SK-N-SH (cell line): Measurements from ENCODE around the gene AFAP1L2. TPM values are rescaled to one million over a fixed set of nuclear protein-coding genes. Genes with fewer than 3 reads are reported as not detected.

Experiments
- CTCF ChIA-PET: fragments of 300-600, 350-600 bp; formaldehyde crosslinking; extraction: SDS; loops from one replicate; lab custom pipeline; 2021; lab: Yijun Ruan, JAX
- POLR2A ChIA-PET: fragments of 350-600 bp; sonication (Branson Sonifier 250); formaldehyde crosslinking; extraction: SDS; loops from one replicate; lab custom pipeline; 2020; ENCODE audit warnings: antibody characterized with exemption, inconsistent platforms; lab: Yijun Ruan, JAX
- DNase-seq: peaks from one replicate; pipeline ENCODE4 v3.0.0; 2012
- H2AFZ ChIP-seq: fragments of 200-600 bp; sonication (generic); 2 replicates; pipeline ENCODE4 v1.8.1; 2016; ENCODE audit warnings: antibody characterized with exemption, mild to moderate bottlenecking, low read depth
- H3F3A ChIP-seq: fragments of 200-600 bp; sonication (generic); replicated peaks from 2 replicates; pipeline ENCODE3; 2016; ENCODE audit warnings: antibody characterized with exemption, mild to moderate bottlenecking; ENCODE audit not compliant: insufficient read depth
- H3K27ac ChIP-seq, 2 experiments: fragments of 200-500 bp in 1 of 2; fragments of 200-600 bp in 1 of 2; sonication (Bioruptor generic) in 1 of 2; sonication (generic), shearing (Covaris generic) in 1 of 2; 2 replicates each; pipeline versions ENCODE4 v1.5.1 to v1.6.1; 2014 to 2016; ENCODE audit warnings: low read depth in 2 of 2, inconsistent platforms in 1 of 2, low read length in 1 of 2, mild to moderate bottlenecking in 1 of 2, mixed read lengths in 1 of 2
- H3K27me3 ChIP-seq: fragments of 200-600 bp; sonication (generic), shearing (Covaris generic); 2 replicates; pipeline ENCODE4 v1.6.1; 2016; ENCODE audit warnings: mixed run types; ENCODE audit not compliant: insufficient read depth
- H3K36me3 ChIP-seq, 2 experiments: fragments of 200-500 bp in 1 of 2; fragments of 200-600 bp in 1 of 2; sonication (Bioruptor generic) in 1 of 2; sonication (generic) in 1 of 2; replicated peaks in 1 of 2; 2 replicates each; pipeline versions ENCODE3 to v1.5.1; 2014 to 2016; ENCODE audit warnings: low read length in 1 of 2, mild to moderate bottlenecking in 1 of 2; ENCODE audit not compliant: insufficient read depth in 2 of 2, control insufficient read depth in 1 of 2
- H3K4me1 ChIP-seq, 2 experiments: fragments of 200-500 bp in 1 of 2; fragments of 200-600 bp in 1 of 2; sonication (Bioruptor generic) in 1 of 2; sonication (generic), shearing (Covaris generic) in 1 of 2; 2 replicates each; pipeline versions ENCODE4 v1.5.1 to v1.6.1; 2014 to 2016; ENCODE audit warnings: low read depth in 1 of 2, low read length in 1 of 2, mixed run types in 1 of 2; ENCODE audit not compliant: insufficient read depth in 2 of 2, control insufficient read depth in 1 of 2
- H3K4me2 ChIP-seq: fragments of 200-600 bp; sonication (generic), shearing (Covaris generic); 2 replicates; pipeline ENCODE4 v1.6.1; 2017; ENCODE audit warnings: mixed run types
- H3K4me3 ChIP-seq, 2 experiments: fragments of 200-500 bp in 1 of 2; fragments of 200-600 bp in 1 of 2; sonication (Bioruptor generic) in 1 of 2; sonication (generic), shearing (Covaris generic) in 1 of 2; 2 replicates each; pipeline versions ENCODE4 v1.5.1 to v1.8.1; 2014 to 2016; ENCODE audit warnings: low read depth in 2 of 2, inconsistent platforms in 1 of 2, low read length in 1 of 2, mild to moderate bottlenecking in 1 of 2, mixed read lengths in 1 of 2, moderate library complexity in 1 of 2
- H3K79me2 ChIP-seq: fragments of 200-600 bp; sonication (generic); 2 replicates; pipeline ENCODE4 v1.8.1; 2017; ENCODE audit warnings: mild to moderate bottlenecking; ENCODE audit not compliant: insufficient read depth
- H3K9ac ChIP-seq: fragments of 200-600 bp; sonication (generic); 2 replicates; pipeline ENCODE4 v1.6.1; 2017; ENCODE audit warnings: mixed run types
- H3K9me2 ChIP-seq: fragments of 200-600 bp; sonication (generic); 2 replicates; pipeline ENCODE4 v1.6.1; 2017; ENCODE audit warnings: mixed run types
- H3K9me3 ChIP-seq: fragments of 200-600 bp; sonication (generic); 2 replicates; pipeline ENCODE4 v1.6.1; 2017; ENCODE audit warnings: mixed run types, mild to moderate bottlenecking, moderate library complexity
- H4K20me1 ChIP-seq: fragments of 200-600 bp; sonication (generic); 2 replicates; pipeline ENCODE4 v1.6.1; 2017; ENCODE audit warnings: mild to moderate bottlenecking, mixed run types; ENCODE audit not compliant: insufficient read depth
- CTCF ChIP-seq: fragments of 200-600 bp; sonication (generic); IDR thresholded peaks from 2 replicates; pipeline ENCODE4 v1.6.1; 2017; ENCODE audit warnings: antibody characterized with exemption, mild to moderate bottlenecking, moderate library complexity
- ELF1 ChIP-seq: IDR thresholded peaks from 2 replicates; pipeline ENCODE4 v1.4.0; 2012
- GABPA ChIP-seq: IDR thresholded peaks from 2 replicates; pipeline ENCODE4 v1.4.0; 2012; ENCODE audit warnings: low read depth, mild to moderate bottlenecking
- GATA2 ChIP-seq: sonication (generic); formaldehyde crosslinking; IDR thresholded peaks from 2 replicates; pipeline ENCODE4 v1.5.0; 2020; ENCODE audit warnings: mild to moderate bottlenecking, missing genetic modification reagents
- MAX ChIP-seq: IDR thresholded peaks from 2 replicates; pipeline ENCODE4 v1.4.0; 2012; ENCODE audit warnings: low read depth
- MEF2A ChIP-seq: IDR thresholded peaks from 2 replicates; pipeline ENCODE4 v1.4.0; 2012; ENCODE audit warnings: low read depth, borderline replicate concordance
- NFIC ChIP-seq: IDR thresholded peaks from 2 replicates; pipeline ENCODE4 v1.4.0; 2012; ENCODE audit warnings: borderline replicate concordance
- PBX3 ChIP-seq: IDR thresholded peaks from 2 replicates; pipeline ENCODE4; 2012
- REST ChIP-seq: IDR thresholded peaks from 2 replicates; pipeline ENCODE4 v1.6.1; 2012; ENCODE audit warnings: mild to moderate bottlenecking, low read depth, low read length, moderate library complexity
- RXRA ChIP-seq: IDR thresholded peaks from 2 replicates; pipeline ENCODE4 v1.4.0; 2012; ENCODE audit warnings: low read depth, mild to moderate bottlenecking, borderline replicate concordance
- SIN3A ChIP-seq: IDR thresholded peaks from 2 replicates; pipeline ENCODE4 v1.6.1; 2012; ENCODE audit warnings: low read depth, mild to moderate bottlenecking, low read length, moderate library complexity, borderline replicate concordance
- TAF1 ChIP-seq: IDR thresholded peaks from 2 replicates; pipeline ENCODE4 v1.6.1; 2012; ENCODE audit warnings: low read depth, mild to moderate bottlenecking, low read length, moderate library complexity, borderline replicate concordance
- TCF12 ChIP-seq: IDR thresholded peaks from 2 replicates; pipeline ENCODE4 v1.4.0; 2012
- TEAD4 ChIP-seq: IDR thresholded peaks from 2 replicates; pipeline ENCODE4 v1.4.0; 2012; ENCODE audit warnings: mild to moderate bottlenecking, borderline replicate concordance; ENCODE audit not compliant: insufficient read depth
- YY1 ChIP-seq: IDR thresholded peaks from 2 replicates; pipeline ENCODE4 v1.4.0; 2012; ENCODE audit warnings: low read depth, mild to moderate bottlenecking
- ZBTB33 ChIP-seq: IDR thresholded peaks from 2 replicates; pipeline ENCODE4 v1.4.0; 2012; ENCODE audit warnings: low read depth, borderline replicate concordance
- WGBS: methylation state at CpG from one replicate; pipeline ENCODE4 v1.1.6; 2017; ENCODE audit warnings: low lambda C conversion rate; 5-methylcytosine and 5-hydroxymethylcytosine counted together
- polyA plus RNA-seq, 3 experiments: library from polyadenylated mRNA; depleted of rRNA; stranded (reverse); fragments of >200 nt; gene quantifications; 2 replicates each; pipeline ENCODE4 v1.2.3, GENCODE V29; 2012

The AFAP1L2 gene
- polyA plus RNA-seq, 1 of the 3 experiments (the other 2 are of a cell fraction): 0.54 TPM

GRCh38 chr10:114256008-114256765 lies 148.1 kb downstream of the AFAP1L2 start:
- Histone ChIP-seq H3K27me3 (no peaks in the 10 kb centered on the region), H3K36me3 (no peaks in the 10 kb centered on the region), H3K9me3 (no peaks in the 10 kb centered on the region), H3K4me3 (no peak overlapping the region), H2AFZ (no peak overlapping the region), H3K79me2 (no peaks in the 10 kb centered on the region), H3F3A (no peaks in the 10 kb centered on the region), H3K4me1 (no peaks in the 10 kb centered on the region), H3K9me2 (no peaks in the 10 kb centered on the region), H4K20me1 (no peaks in the 10 kb centered on the region), H3K4me2 (no peak overlapping the region), H3K9ac (no peak overlapping the region), H3K27ac (no peak overlapping the region)
- ChIA-PET POLR2A (no interaction called here), CTCF (interaction anchor here (1.4 kb wide), 1 partner anchor 48 kb away, joined by 3 read pairs; no protein-coding TSS in a partner anchor)
- no peak for DNase-seq
- 74% methylated on average over 12 of the region's 12 CpGs for WGBS
- TF ChIP-seq ELF1: no peak
- TF ChIP-seq TAF1: no peak
- TF ChIP-seq TCF12: no peak
- TF ChIP-seq TEAD4: no peak
- no peak for TF ChIP-seq MEF2A
- no peak for TF ChIP-seq CTCF
- TF ChIP-seq GATA2 (CRISPR knock-in tag): no peak
- TF ChIP-seq PBX3: no peak
- no peak for TF ChIP-seq GABPA
- TF ChIP-seq NFIC: no peak

- ChIA-PET CTCF (interaction anchor here (1.4 kb wide), 1 partner anchor 49 kb away, joined by 3 read pairs; no protein-coding TSS in a partner anchor), POLR2A (no interaction called here)
- no peak overlapping the region for H3K4me2 ChIP-seq
- no peaks in the 10 kb centered on the region for H3K36me3 ChIP-seq
- no peaks in the 10 kb centered on the region for H3K9me2 ChIP-seq
- no peak overlapping the region for H3K4me3 ChIP-seq
- H3K27me3 ChIP-seq: no peaks in the 10 kb centered on the region
- no peaks in the 10 kb centered on the region for H3K9me3 ChIP-seq
- no peaks in the 10 kb centered on the region for H3K79me2 ChIP-seq
- H3K27ac ChIP-seq: no peak overlapping the region
- H3K4me1 ChIP-seq: no peaks in the 10 kb centered on the region
- no peak overlapping the region for H2AFZ ChIP-seq
- no peak for DNase-seq
- H3K9ac ChIP-seq: no peak overlapping the region
- no peaks in the 10 kb centered on the region for H3F3A ChIP-seq
- no peaks in the 10 kb centered on the region for H4K20me1 ChIP-seq
- 85% methylated on average over 1 of the region's 1 CpG for WGBS
- TF ChIP-seq REST (no peak), RXRA (no peak), SIN3A (no peak), ZBTB33 (no peak), PBX3 (no peak), MAX (no peak), YY1 (no peak)
Observed at GRCh38 chr10:114255227-114255626, 149.1 kb downstream of the AFAP1L2 start.
